Mesothelial cell of epicardium (in vitro differentiated cells): ENCODE results near the gene TGM2. TPM values are rescaled to one million over a fixed set of nuclear protein-coding genes. Genes with fewer than 3 reads are reported as not detected.

Experiments
- DNase-seq, 2 experiments: peaks; one replicate each; pipeline ENCODE4 v3.0.0; 2021; ENCODE audit warnings: low spot score in 2 of 2; ENCODE audit not compliant: unreplicated experiment in 2 of 2
- H3K27ac Mint-ChIP-seq: 2 replicates; pipeline ENCODE4 v1.8.0; 2021; ENCODE audit warnings: mixed read lengths
- H3K27me3 Mint-ChIP-seq: 2 replicates; pipeline ENCODE4 v1.8.0; 2021; ENCODE audit warnings: low read depth, mixed read lengths
- H3K36me3 Mint-ChIP-seq: 2 replicates; pipeline ENCODE4 v1.8.0; 2021; ENCODE audit warnings: mixed read lengths
- H3K4me1 Mint-ChIP-seq: 2 replicates; pipeline ENCODE4 v1.8.0; 2021; ENCODE audit warnings: mixed read lengths
- H3K4me3 Mint-ChIP-seq: 2 replicates; pipeline ENCODE4 v1.8.0; 2021; ENCODE audit warnings: mild to moderate bottlenecking, moderate library complexity, mixed read lengths
- H3K9me3 Mint-ChIP-seq: 2 replicates; pipeline ENCODE4 v1.8.0; 2021; ENCODE audit warnings: mixed read lengths
- total RNA-seq: library from RNA; stranded (reverse); gene quantifications from 3 replicates; pipeline ENCODE4 v1.2.1, GENCODE V29; 2021
- TF ChIP-seq, protein P1 (sequence below): fragments of 200-600 bp; sonication (generic); IDR thresholded peaks from one replicate; pipeline ENCODE4 v1.5.0; 2021; ENCODE audit warnings: antibody characterized with exemption; ENCODE audit not compliant: unreplicated experiment

TGM2 gene
- total RNA-seq, 1 donor from 2014 or later, result 35.7 TPM

DNA sequence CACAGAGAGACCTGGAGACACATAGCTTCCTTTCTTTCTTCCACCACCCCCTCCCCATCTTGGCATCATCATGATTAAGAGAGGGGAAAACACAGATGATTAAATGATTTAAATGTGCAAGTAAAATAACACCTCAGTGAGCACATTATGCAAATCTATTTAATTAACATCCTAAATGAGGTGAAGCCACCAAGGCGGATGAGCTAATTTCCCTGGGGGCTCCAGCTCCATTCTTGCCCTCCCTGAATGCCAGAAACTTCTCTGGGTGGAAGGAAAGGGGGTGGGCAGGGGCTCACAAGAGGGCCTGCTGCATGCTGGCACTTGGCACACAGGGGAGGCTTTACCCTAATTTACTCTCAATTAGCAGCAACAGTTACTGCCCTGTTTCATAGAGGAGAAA lies 32.5 kb upstream of the TGM2 start:
- no peaks in the 10 kb centered on the region for H3K4me1 Mint-ChIP-seq

GRCh38 chr20:38197217-38197616 lies 32.1 kb upstream of the TGM2 start:
- TF ChIP-seq, protein P1, sequence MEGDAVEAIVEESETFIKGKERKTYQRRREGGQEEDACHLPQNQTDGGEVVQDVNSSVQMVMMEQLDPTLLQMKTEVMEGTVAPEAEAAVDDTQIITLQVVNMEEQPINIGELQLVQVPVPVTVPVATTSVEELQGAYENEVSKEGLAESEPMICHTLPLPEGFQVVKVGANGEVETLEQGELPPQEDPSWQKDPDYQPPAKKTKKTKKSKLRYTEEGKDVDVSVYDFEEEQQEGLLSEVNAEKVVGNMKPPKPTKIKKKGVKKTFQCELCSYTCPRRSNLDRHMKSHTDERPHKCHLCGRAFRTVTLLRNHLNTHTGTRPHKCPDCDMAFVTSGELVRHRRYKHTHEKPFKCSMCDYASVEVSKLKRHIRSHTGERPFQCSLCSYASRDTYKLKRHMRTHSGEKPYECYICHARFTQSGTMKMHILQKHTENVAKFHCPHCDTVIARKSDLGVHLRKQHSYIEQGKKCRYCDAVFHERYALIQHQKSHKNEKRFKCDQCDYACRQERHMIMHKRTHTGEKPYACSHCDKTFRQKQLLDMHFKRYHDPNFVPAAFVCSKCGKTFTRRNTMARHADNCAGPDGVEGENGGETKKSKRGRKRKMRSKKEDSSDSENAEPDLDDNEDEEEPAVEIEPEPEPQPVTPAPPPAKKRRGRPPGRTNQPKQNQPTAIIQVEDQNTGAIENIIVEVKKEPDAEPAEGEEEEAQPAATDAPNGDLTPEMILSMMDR, result no peak
- Mint-ChIP-seq H3K27ac (no peak overlapping the region), H3K9me3 (peaks cover 6% of the 10 kb centered on the region), H3K36me3 (peaks cover 2% of the 10 kb centered on the region), H3K4me1 (no peaks in the 10 kb centered on the region), H3K27me3 (no peaks in the 10 kb centered on the region), H3K4me3 (no peak overlapping the region)
- no peak for DNase-seq

More for the DNA sequence above, 32.5 kb upstream of the TGM2 start:
- peaks cover 6% of the 10 kb centered on the region for H3K9me3 Mint-ChIP-seq
- no peak overlapping the region for H3K4me3 Mint-ChIP-seq
- peaks cover 2% of the 10 kb centered on the region for H3K36me3 Mint-ChIP-seq
- TF ChIP-seq, protein P1, result no peak
- H3K27me3 Mint-ChIP-seq, result no peaks in the 10 kb centered on the region
- DNase-seq, result no peak
- H3K27ac Mint-ChIP-seq, result no peak overlapping the region

- Mint-ChIP-seq H3K27me3 (no peaks in the 10 kb centered on the region), H3K36me3 (peaks cover 2% of the 10 kb centered on the region), H3K4me1 (no peaks in the 10 kb centered on the region), H3K9me3 (peaks cover 6% of the 10 kb centered on the region), H3K4me3 (no peak overlapping the region), H3K27ac (no peak overlapping the region)
- TF ChIP-seq, protein P1, result no peak
- no peak for DNase-seq
Observed at GRCh38 chr20:38196592-38196991, 31.5 kb upstream of the TGM2 start.

GRCh38 chr20:38196076-38196475 lies 31.0 kb upstream of the TGM2 start:
- Mint-ChIP-seq H3K27me3 (no peaks in the 10 kb centered on the region), H3K4me3 (no peak overlapping the region), H3K27ac (no peak overlapping the region), H3K9me3 (peaks cover 6% of the 10 kb centered on the region), H3K36me3 (peaks cover 2% of the 10 kb centered on the region), H3K4me1 (no peaks in the 10 kb centered on the region)
- TF ChIP-seq, protein P1, result no peak
- no peak for DNase-seq

DNA sequence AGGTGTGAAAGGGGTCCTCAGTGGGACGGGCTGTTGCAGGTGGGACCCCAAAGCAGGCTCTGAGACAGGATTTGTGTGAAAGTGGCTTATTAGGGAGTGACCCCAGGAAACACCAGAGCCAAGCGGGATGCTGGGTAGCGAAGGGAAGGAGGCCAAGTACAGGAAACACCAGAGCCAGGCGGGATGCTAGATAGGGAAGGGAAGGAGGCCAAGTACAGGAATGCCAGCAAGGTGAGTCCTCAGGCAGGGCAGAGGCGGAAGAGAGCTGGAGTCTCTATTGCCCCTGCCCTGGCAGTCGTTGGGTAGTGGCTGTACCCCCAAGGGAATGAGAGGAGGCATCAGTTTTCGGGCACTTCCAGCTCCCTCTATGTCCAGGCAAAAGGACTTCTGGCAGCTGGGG lies 30.5 kb upstream of the TGM2 start:
- TF ChIP-seq, protein P1, result no peak
- no peak for DNase-seq

GRCh38 chr20:38194971-38195504 lies 30.0 kb upstream of the TGM2 start:
- Mint-ChIP-seq H3K27me3 (no peaks in the 10 kb centered on the region), H3K4me3 (no peak overlapping the region), H3K4me1 (no peaks in the 10 kb centered on the region), H3K9me3 (peaks cover 6% of the 10 kb centered on the region), H3K36me3 (peaks cover 2% of the 10 kb centered on the region), H3K27ac (no peak overlapping the region)
- DNase-seq, result no peak
- TF ChIP-seq, protein P1, result no peak

More for the DNA sequence above, 30.5 kb upstream of the TGM2 start:
- H3K4me1 Mint-ChIP-seq, result no peaks in the 10 kb centered on the region
- peaks cover 2% of the 10 kb centered on the region for H3K36me3 Mint-ChIP-seq
- H3K27ac Mint-ChIP-seq, result no peak overlapping the region
- no peak overlapping the region for H3K4me3 Mint-ChIP-seq
- H3K27me3 Mint-ChIP-seq, result no peaks in the 10 kb centered on the region
- H3K9me3 Mint-ChIP-seq, result peaks cover 6% of the 10 kb centered on the region
